ENCODE results near the gene ETS2.
"Not testable (repeated sequence)": the region's sequence is repeated elsewhere in the genome, so short reads cannot be mapped to it uniquely, and the experiment has no call there.

The ETS2 gene

DNA sequence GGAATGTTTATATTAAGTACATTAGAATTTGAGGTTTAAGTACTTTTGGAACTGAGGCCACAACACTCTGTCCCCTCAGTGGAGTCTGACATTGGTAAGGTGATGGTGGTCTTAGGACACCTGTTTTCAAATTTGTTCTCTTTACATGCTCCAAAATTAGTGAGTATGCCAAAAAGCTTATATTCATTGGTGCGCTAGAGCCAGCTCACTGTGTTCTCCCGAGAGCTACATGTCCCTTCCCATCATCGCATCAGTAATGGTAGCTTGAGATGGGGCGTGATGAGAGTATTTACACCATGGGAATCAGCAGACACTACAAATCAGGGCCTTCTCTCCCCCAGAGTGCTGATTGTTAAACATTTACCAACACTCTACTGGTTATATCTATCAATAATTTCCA lies 19.5 kb downstream of the ETS2 start:
- Histone ChIP-seq H3K4me2 (ENCODE audit: insufficient read depth, low read length, poor library complexity, severe bottlenecking) (no peak overlapping the region), H3K79me1 (ENCODE audit: low read depth, low read length) (no peaks in the 10 kb centered on the region), H3K9me3 (replicated peaks in 1 of 2; ENCODE audit: control insufficient read depth in 2 of 2, insufficient read depth in 1 of 2, low read depth in 1 of 2, low read length in 2 of 2) (no peaks in the 10 kb centered on the region), H3K4me3 (ENCODE audit: low read length in 2 of 2) (no peak overlapping the region), H3K23ac (ENCODE audit: low read depth, low read length, poor library complexity) (no peak overlapping the region), H4K8ac (ENCODE audit: low read depth, low read length) (no peak overlapping the region), H2BK5ac (ENCODE audit: low read length) (no peak overlapping the region), H3K18ac (ENCODE audit: low read length) (no peak overlapping the region), H3K4me1 (ENCODE audit: control insufficient read depth in 2 of 2, insufficient read depth in 1 of 2, low read depth in 1 of 2, low read length in 2 of 2) (no peaks in the 10 kb centered on the region), H3K27me3 (ENCODE audit: control insufficient read depth in 3 of 3, insufficient read depth in 3 of 3, low read depth in 1 of 3, low read length in 3 of 3) (peaks cover 0 to 2% (median 0%) of the 10 kb centered on the region in 3 experiments), H3K27ac (replicated peaks; ENCODE audit: low read length) (no peak overlapping the region), H2AFZ (ENCODE audit: low read length) (no peak overlapping the region), H2BK120ac (ENCODE audit: low read depth, low read length) (no peak overlapping the region), H2BK12ac (ENCODE audit: low read length) (no peak overlapping the region), H4K91ac (ENCODE audit: low read depth, low read length, poor library complexity) (no peak overlapping the region), H2BK15ac (ENCODE audit: low read length) (no peak overlapping the region), H3K14ac (ENCODE audit: low read length) (no peak overlapping the region), H3K4ac (ENCODE audit: low read length) (no peak overlapping the region), H3K9ac (ENCODE audit: low read depth, low read length, poor library complexity) (no peak overlapping the region), H3K36me3 (replicated peaks in 1 of 2; ENCODE audit: control insufficient read depth in 2 of 2, insufficient read depth in 2 of 2, low read length in 2 of 2) (peaks cover 30 to 43% of the 10 kb centered on the region in 2 donors), H2AK5ac (ENCODE audit: low read depth, low read length) (no peak overlapping the region)
- WGBS, 2 donors (ENCODE audit: extremely low coverage in 2 of 2, insufficient read length in 2 of 2, insufficient replicate concordance in 1 of 2), result no CpG with 5 or more reads among the region's 4 CpGs
- no peak for DNase-seq (ENCODE audit: low spot score)

DNA sequence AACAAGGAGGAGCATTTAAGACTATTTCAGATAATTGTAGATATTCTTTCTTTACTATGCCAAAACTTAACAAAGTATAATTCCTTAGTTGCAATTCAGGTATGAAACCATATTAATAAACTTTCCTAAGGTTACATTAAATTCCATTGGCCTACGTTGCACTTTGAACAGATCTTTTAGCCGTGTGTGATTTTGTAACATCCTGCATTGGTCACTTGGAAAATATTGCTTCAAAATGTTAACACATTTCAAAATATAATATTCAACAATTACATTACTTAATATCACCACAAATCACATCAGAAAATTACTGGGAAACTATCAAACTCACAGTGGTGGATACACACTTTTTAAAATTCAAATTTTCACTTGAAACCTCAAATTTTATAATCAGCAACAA lies 20.2 kb downstream of the ETS2 start:
- no peak overlapping the region for H2BK15ac ChIP-seq (ENCODE audit: low read length)

DNA sequence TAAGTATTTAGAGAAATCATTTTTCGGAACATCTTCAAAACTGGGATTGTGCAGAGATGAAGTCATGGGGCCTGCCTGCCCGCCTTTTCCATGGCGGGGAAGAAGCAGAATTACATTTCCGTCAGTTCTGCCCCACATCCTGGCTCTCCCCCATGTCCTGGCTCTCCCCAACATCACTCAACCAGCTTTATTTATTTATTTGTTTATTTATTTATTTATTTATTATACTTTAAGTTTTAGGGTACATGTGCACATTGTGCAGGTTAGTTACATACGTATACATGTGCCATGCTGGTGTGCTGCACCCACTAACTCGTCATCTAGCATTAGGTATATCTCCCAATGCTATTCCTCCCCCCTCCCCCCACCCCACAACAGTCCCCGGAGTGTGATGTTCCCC lies 22.4 kb downstream of the ETS2 start:
- H3K4me2 ChIP-seq (ENCODE audit: insufficient read depth, low read length, poor library complexity, severe bottlenecking); H2BK120ac ChIP-seq (ENCODE audit: low read depth, low read length); DNase-seq (ENCODE audit: low spot score); H2AFZ ChIP-seq (ENCODE audit: low read length); H3K27ac ChIP-seq (replicated peaks; ENCODE audit: low read length); H3K9ac ChIP-seq (ENCODE audit: low read depth, low read length, poor library complexity); H4K91ac ChIP-seq (ENCODE audit: low read depth, low read length, poor library complexity); H3K18ac ChIP-seq (ENCODE audit: low read length); H4K8ac ChIP-seq (ENCODE audit: low read depth, low read length); H3K27me3 ChIP-seq (ENCODE audit: control insufficient read depth in 3 of 3, insufficient read depth in 3 of 3, low read depth in 1 of 3, low read length in 3 of 3); H3K4ac ChIP-seq (ENCODE audit: low read length); H3K9me3 ChIP-seq (replicated peaks in 1 of 2; ENCODE audit: control insufficient read depth in 2 of 2, insufficient read depth in 1 of 2, low read depth in 1 of 2, low read length in 2 of 2); H2BK15ac ChIP-seq (ENCODE audit: low read length); H3K14ac ChIP-seq (ENCODE audit: low read length); H3K4me3 ChIP-seq (ENCODE audit: low read length in 2 of 2); H2BK12ac ChIP-seq (ENCODE audit: low read length); H2BK5ac ChIP-seq (ENCODE audit: low read length); H3K4me1 ChIP-seq (ENCODE audit: control insufficient read depth in 2 of 2, insufficient read depth in 1 of 2, low read depth in 1 of 2, low read length in 2 of 2); H3K23ac ChIP-seq (ENCODE audit: low read depth, low read length, poor library complexity); H3K79me1 ChIP-seq (ENCODE audit: low read depth, low read length); H2AK5ac ChIP-seq (ENCODE audit: low read depth, low read length): not testable (repeated sequence)
- peaks cover 5 to 15% of the 10 kb centered on the region in 2 donors for H3K36me3 ChIP-seq (replicated peaks in 1 of 2; ENCODE audit: control insufficient read depth in 2 of 2, insufficient read depth in 2 of 2, low read length in 2 of 2)
- WGBS, 2 donors (ENCODE audit: extremely low coverage in 2 of 2, insufficient read length in 2 of 2, insufficient replicate concordance in 1 of 2), result no CpG with 5 or more reads among the region's 7 CpGs

More for the DNA sequence above, 20.2 kb downstream of the ETS2 start:
- H2AFZ ChIP-seq (ENCODE audit: low read length), result no peak overlapping the region
- no peak overlapping the region for H3K4ac ChIP-seq (ENCODE audit: low read length)
- no CpG with 5 or more reads among the region's 2 CpGs for WGBS, 2 donors (ENCODE audit: extremely low coverage in 2 of 2, insufficient read length in 2 of 2, insufficient replicate concordance in 1 of 2)
- no peak overlapping the region for H2AK5ac ChIP-seq (ENCODE audit: low read depth, low read length)
- H2BK120ac ChIP-seq (ENCODE audit: low read depth, low read length), result no peak overlapping the region
- H4K8ac ChIP-seq (ENCODE audit: low read depth, low read length), result no peak overlapping the region
- no peak overlapping the region for H3K4me3 ChIP-seq (ENCODE audit: low read length in 2 of 2)
- H3K36me3 ChIP-seq (replicated peaks in 1 of 2; ENCODE audit: control insufficient read depth in 2 of 2, insufficient read depth in 2 of 2, low read length in 2 of 2), result peaks cover 23 to 37% of the 10 kb centered on the region in 2 donors
- no peak overlapping the region for H3K23ac ChIP-seq (ENCODE audit: low read depth, low read length, poor library complexity)
- no peaks in the 10 kb centered on the region for H3K4me1 ChIP-seq (ENCODE audit: control insufficient read depth in 2 of 2, insufficient read depth in 1 of 2, low read depth in 1 of 2, low read length in 2 of 2)
- H3K27ac ChIP-seq (replicated peaks; ENCODE audit: low read length), result no peak overlapping the region
- H2BK12ac ChIP-seq (ENCODE audit: low read length), result no peak overlapping the region
- H3K9me3 ChIP-seq (replicated peaks in 1 of 2; ENCODE audit: control insufficient read depth in 2 of 2, insufficient read depth in 1 of 2, low read depth in 1 of 2, low read length in 2 of 2), result no peaks in the 10 kb centered on the region
- no peak for DNase-seq (ENCODE audit: low spot score)
- peaks cover 0 to under 1% (median 0%) of the 10 kb centered on the region in 3 experiments for H3K27me3 ChIP-seq (ENCODE audit: control insufficient read depth in 3 of 3, insufficient read depth in 3 of 3, low read depth in 1 of 3, low read length in 3 of 3)
- H3K14ac ChIP-seq (ENCODE audit: low read length), result no peak overlapping the region
- H2BK5ac ChIP-seq (ENCODE audit: low read length), result no peak overlapping the region
- H3K9ac ChIP-seq (ENCODE audit: low read depth, low read length, poor library complexity), result no peak overlapping the region
- H4K91ac ChIP-seq (ENCODE audit: low read depth, low read length, poor library complexity), result no peak overlapping the region
- no peaks in the 10 kb centered on the region for H3K79me1 ChIP-seq (ENCODE audit: low read depth, low read length)
- no peak overlapping the region for H3K4me2 ChIP-seq (ENCODE audit: insufficient read depth, low read length, poor library complexity, severe bottlenecking)
- no peak overlapping the region for H3K18ac ChIP-seq (ENCODE audit: low read length)

DNA sequence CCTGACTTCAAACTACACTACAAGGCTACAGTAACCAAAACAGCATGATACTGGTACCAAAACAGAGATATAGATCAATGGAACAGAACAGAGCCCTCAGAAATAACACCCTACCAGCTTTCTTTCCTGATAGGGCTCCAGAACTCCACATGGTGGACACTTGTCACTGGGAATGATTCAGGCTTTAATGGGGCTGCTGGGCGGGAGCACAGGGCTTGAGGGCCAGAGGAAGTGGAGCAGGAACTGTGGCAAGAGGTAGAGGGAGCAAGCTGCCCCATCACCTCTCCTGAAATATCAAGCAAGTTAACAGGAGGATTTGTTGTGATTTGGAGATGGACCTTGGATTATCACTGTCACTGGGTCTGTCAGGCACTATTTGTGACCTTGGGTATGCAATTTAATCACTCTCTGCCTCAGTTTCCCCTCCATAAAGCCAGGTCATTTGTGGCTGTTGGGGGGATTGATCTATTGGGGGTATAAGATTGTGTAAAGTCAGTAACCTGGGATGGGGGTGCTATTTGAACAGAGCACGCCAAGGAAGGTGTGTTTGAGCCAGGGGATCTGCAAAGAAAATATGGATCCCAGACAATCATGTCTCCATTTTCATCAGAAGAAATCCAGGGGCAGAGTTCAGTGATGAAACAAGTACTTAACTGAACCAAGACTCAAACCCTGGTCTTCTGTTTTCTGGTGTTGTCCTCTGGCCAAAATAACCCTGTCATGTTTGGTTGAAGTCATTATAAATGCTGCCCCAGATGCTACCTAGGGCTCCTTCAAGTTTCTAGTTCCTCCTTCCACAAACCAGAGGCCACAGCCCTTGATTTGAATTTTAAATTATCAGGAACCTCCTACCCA lies 25.2 kb downstream of the ETS2 start:
- WGBS, 2 donors (ENCODE audit: extremely low coverage in 2 of 2, insufficient read length in 2 of 2, insufficient replicate concordance in 1 of 2), result no CpG with 5 or more reads among the region's 2 CpGs
- Histone ChIP-seq H3K4me3 (ENCODE audit: low read length in 2 of 2) (no peak overlapping the region), H4K8ac (ENCODE audit: low read depth, low read length) (no peak overlapping the region), H2BK5ac (ENCODE audit: low read length) (no peak overlapping the region), H4K91ac (ENCODE audit: low read depth, low read length, poor library complexity) (no peak overlapping the region), H3K36me3 (replicated peaks in 1 of 2; ENCODE audit: control insufficient read depth in 2 of 2, insufficient read depth in 2 of 2, low read length in 2 of 2) (no peaks in the 10 kb centered on the region), H3K18ac (ENCODE audit: low read length) (no peak overlapping the region), H3K4ac (ENCODE audit: low read length) (no peak overlapping the region), H3K4me1 (ENCODE audit: control insufficient read depth in 2 of 2, insufficient read depth in 1 of 2, low read depth in 1 of 2, low read length in 2 of 2) (no peaks in the 10 kb centered on the region), H2AK5ac (ENCODE audit: low read depth, low read length) (no peak overlapping the region), H2BK120ac (ENCODE audit: low read depth, low read length) (no peak overlapping the region), H3K79me1 (ENCODE audit: low read depth, low read length) (no peaks in the 10 kb centered on the region), H3K14ac (ENCODE audit: low read length) (no peak overlapping the region), H2BK15ac (ENCODE audit: low read length) (no peak overlapping the region), H3K23ac (ENCODE audit: low read depth, low read length, poor library complexity) (no peak overlapping the region), H2BK12ac (ENCODE audit: low read length) (no peak overlapping the region), H3K27me3 (ENCODE audit: control insufficient read depth in 3 of 3, insufficient read depth in 3 of 3, low read depth in 1 of 3, low read length in 3 of 3) (peaks cover 0 to 3% (median 0%) of the 10 kb centered on the region in 3 experiments), H3K4me2 (ENCODE audit: insufficient read depth, low read length, poor library complexity, severe bottlenecking) (no peak overlapping the region), H2AFZ (ENCODE audit: low read length) (no peak overlapping the region), H3K9ac (ENCODE audit: low read depth, low read length, poor library complexity) (no peak overlapping the region), H3K9me3 (replicated peaks in 1 of 2; ENCODE audit: control insufficient read depth in 2 of 2, insufficient read depth in 1 of 2, low read depth in 1 of 2, low read length in 2 of 2) (no peaks in the 10 kb centered on the region), H3K27ac (replicated peaks; ENCODE audit: low read length) (no peak overlapping the region)
- no peak for DNase-seq (ENCODE audit: low spot score)
